GM19023 (cell line): ENCODE results near the gene POU4F2.

Experiments used
- ATAC-seq: cut with Tn5 transposase; IDR thresholded peaks from one replicate; pipeline ENCODE4 v1.9.1; 2021; ENCODE audit warnings: mild to moderate bottlenecking, moderate library complexity; ENCODE audit not compliant: unreplicated experiment

The POU4F2 gene

GRCh38 chr4:146638786-146639505, at the start of gene POU4F2:
POU4F2 (plus strand) TSS chr4:146638893; CDS start chr4:146639141, 248 bp downstream.
- ATAC-seq: no peak

- no peak for ATAC-seq
These were observed 47.9 kb upstream of the POU4F2 start for GRCh38 chr4:146590801-146591200.

GRCh38 chr4:146592019-146592418, 46.7 kb upstream of the POU4F2 start:
- no peak for ATAC-seq

GRCh38 chr4:146632770-146633470, 5.8 kb upstream of the POU4F2 start:
- ATAC-seq: no peak

GRCh38 chr4:146633471-146633800, 5.3 kb upstream of the POU4F2 start:
- no peak for ATAC-seq

- ATAC-seq: no peak
These were observed 3.9 kb upstream of the POU4F2 start for GRCh38 chr4:146634825-146635224.

- ATAC-seq: no peak
These were observed 916 bp upstream of the POU4F2 start for GRCh38 chr4:146637621-146638332.

GRCh38 chr4:146638333-146638785, 334 bp upstream of the POU4F2 start:
- ATAC-seq: no peak

GRCh38 chr4:146639506-146639932, 826 bp downstream of the POU4F2 start:
- ATAC-seq: no peak

GRCh38 chr4:146640021-146640464, 1.4 kb downstream of the POU4F2 start:
- ATAC-seq: no peak

- ATAC-seq: no peak
These were observed 1.9 kb downstream of the POU4F2 start for GRCh38 chr4:146640465-146641061.

- ATAC-seq: no peak
These were observed 3.1 kb downstream of the POU4F2 start for GRCh38 chr4:146641762-146642161.

- no peak for ATAC-seq
These were observed 5.2 kb downstream of the POU4F2 start for GRCh38 chr4:146643812-146644401.

GRCh38 chr4:146645921-146646320, 7.2 kb downstream of the POU4F2 start:
- ATAC-seq: no peak

- no peak for ATAC-seq
These were observed 8.1 kb downstream of the POU4F2 start for GRCh38 chr4:146646593-146647325.

- no peak for ATAC-seq
These were observed 9.1 kb downstream of the POU4F2 start for GRCh38 chr4:146647615-146648460.

GRCh38 chr4:146648461-146648783, 9.7 kb downstream of the POU4F2 start:
- ATAC-seq: no peak

- no peak for ATAC-seq
These were observed 10.5 kb downstream of the POU4F2 start for GRCh38 chr4:146649232-146649631.

GRCh38 chr4:146650034-146650433, 11.3 kb downstream of the POU4F2 start:
- no peak for ATAC-seq
